Right lobe of liver (tissue), 4 donors: ENCODE results near the gene PHKB.

Source experiments
- CTCF ChIP-seq, 4 donors: fragments of 200-600 bp in 3 of 4; fragments of 450-650 bp in 1 of 4; IDR thresholded peaks; one replicate each; pipeline versions ENCODE4 v1.5.1 to v1.8.0; 2016 to 2022; ENCODE audit warnings: antibody characterized with exemption in 4 of 4, mild to moderate bottlenecking in 2 of 4
- POLR2A ChIP-seq: fragments of 450-650 bp; IDR thresholded peaks from one replicate; pipeline ENCODE4 v1.6.1; 2017; ENCODE audit warnings: antibody characterized with exemption, mild to moderate bottlenecking
- donor health status: DM: no; HTN: no; CAD: no.
- donor health status: DM: no; HTN: no; CAD: no.
- donor health status: DM: no; HTN: yes; CAD: no.

DNA sequence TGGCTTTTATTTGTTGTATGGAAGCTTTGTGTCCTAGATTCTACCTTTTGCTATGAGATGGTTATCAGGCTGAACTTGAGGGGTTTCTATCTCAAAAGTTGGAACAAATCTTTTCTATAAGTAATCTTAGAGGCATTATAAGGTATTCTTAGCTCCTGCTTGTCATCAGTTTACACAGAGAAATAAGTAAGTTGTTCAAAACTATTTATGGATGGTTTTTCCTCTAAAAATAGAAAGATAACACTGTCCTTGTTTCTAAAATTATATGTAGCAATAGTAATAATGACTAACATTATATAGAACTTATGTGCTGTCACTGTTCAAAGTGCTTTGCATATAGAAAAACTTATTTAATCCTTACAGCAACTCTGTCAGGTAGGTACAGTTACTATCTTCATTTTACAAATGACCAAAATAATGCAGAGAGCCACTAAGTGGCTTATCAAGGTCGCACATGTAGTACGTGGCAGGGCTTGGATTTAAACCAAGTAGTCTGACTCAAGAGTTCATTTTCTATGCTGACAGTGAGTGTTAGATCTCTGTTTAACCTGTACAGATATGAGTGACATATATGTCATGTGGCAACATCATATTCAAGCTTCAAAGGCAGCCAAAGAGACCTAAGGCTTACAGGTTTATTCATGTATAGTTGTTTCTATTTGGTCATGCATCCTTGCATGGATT is 59.0 kb downstream of the PHKB start:
- TF ChIP-seq CTCF (IDR thresholded peaks at IDR 0.05) = no peak
- no peak for TF ChIP-seq POLR2A
